Activated T-cell treated with anti-CD3 and anti-CD28 coated beads, Interleukin-2, amount 50 U/mL, for 4 hours (primary cell): ENCODE data around the gene MKKS. TPM values are rescaled to one million over a fixed set of nuclear protein-coding genes. Genes with fewer than 3 reads are reported as not detected.
"Not testable (repeated sequence)": the region's sequence is repeated elsewhere in the genome, so short reads cannot be mapped to it uniquely, and the experiment has no call there.

Experiments used
- ATAC-seq, 2 donors: fragments of 200-7000 bp; cut with Tn5 transposase; one replicate each; pipeline ENCODE4 v1.10.0; 2021
- DNase-seq: peaks from one replicate; pipeline ENCODE4 v3.0.0-alpha.2; 2020
- H3K27me3 Mint-ChIP-seq: one replicate; pipeline ENCODE4 v1.8.0; 2021; ENCODE audit warnings: low read depth, mixed read lengths
- H3K36me3 Mint-ChIP-seq: one replicate; pipeline ENCODE4 v1.8.0; 2022; ENCODE audit warnings: mixed read lengths; ENCODE audit not compliant: insufficient read depth
- H3K4me1 Mint-ChIP-seq: one replicate; pipeline ENCODE4 v1.8.0; 2021; ENCODE audit warnings: low read depth, mixed read lengths
- H3K4me3 Mint-ChIP-seq: one replicate; pipeline ENCODE4 v1.8.0; 2021; ENCODE audit warnings: mild to moderate bottlenecking, moderate library complexity, mixed read lengths
- H3K9me3 Mint-ChIP-seq: one replicate; pipeline ENCODE4 v1.8.0; 2021; ENCODE audit warnings: mixed read lengths
- total RNA-seq, 3 donors: library from RNA; stranded (reverse); gene quantifications; one replicate each; pipeline ENCODE4 v1.2.1, GENCODE V29; 2021

MKKS gene
- total RNA-seq, 3 donors from 2014 or later, result 5.5 to 6.2 (median 6.0) TPM

DNA sequence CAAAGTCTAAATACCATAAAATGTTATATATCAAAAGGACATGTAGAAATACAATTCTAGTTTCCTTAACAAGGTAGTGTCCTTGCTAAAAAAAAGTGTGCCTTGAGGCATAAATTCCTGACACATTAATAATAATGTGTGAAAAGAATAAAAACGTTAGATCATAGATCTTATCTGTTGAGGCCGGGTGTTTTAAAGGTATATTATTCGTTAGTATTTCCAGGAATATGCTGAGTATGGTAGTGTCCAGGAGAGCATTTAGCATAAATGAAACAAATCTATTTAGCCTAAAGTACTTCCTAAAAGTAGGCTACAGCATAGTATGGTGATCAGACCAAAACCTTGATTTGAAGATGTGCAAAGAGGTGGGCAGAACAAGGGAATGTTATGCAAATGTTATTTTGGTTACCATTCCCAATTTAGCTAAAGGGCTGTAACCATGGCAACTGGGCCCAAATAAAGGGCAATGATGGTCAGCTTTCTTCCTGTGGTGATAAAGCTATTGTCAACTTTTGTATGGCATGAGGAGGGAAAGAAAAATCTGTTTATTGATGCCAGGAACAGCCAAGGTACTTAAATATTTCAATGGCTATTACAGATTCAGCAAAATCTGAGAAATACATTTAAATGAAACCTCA is 18.9 kb downstream of the MKKS start:
- DNase-seq (no peak), ATAC-seq (no peak)
- no peaks in the 10 kb centered on the region for H3K9me3 Mint-ChIP-seq
- no peaks in the 10 kb centered on the region for H3K27me3 Mint-ChIP-seq
- peaks cover 15% of the 10 kb centered on the region for H3K36me3 Mint-ChIP-seq
- no peak overlapping the region for H3K4me3 Mint-ChIP-seq
- H3K4me1 Mint-ChIP-seq, result peaks cover 5% of the 10 kb centered on the region

DNA sequence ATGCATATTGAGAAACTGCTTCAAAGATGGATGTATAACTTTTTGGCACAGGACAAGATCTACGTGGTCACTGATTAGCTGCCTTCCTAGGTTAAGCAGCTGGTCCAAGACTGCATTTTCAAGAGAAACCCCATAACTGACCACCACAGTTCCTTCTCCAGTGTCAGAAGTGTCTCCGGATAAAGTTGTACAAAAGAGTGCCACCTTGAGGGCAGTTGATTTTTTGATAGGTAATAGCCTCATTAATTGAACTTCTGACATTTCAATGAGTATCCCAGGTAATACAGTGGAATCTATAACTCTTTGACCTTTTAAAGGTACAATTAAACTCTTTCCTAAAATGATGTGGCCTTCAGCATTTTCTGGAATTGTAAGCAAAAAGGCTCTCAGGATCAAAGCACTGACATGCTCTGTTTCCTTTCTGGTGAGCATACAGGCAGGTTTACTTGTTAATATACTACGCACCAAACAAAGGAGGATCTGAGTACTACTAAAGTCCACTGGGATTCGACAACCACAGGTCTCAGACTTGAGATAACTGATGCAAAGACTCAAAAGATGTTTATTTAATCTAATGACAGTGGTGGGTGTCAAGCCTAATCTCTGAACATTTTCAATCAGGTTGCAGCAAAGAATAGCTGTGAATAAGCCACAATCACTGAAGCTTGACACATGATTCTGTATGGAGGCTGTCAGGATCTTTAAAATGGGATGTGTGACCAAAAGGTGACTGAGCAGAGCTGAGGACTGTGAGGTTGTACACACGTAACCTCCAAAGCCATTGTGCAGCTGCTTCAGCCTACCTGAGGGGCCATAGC is 21.2 kb downstream of the MKKS start:
- Mint-ChIP-seq H3K4me1 (peaks cover 4% of the 10 kb centered on the region), H3K9me3 (no peaks in the 10 kb centered on the region), H3K27me3 (no peaks in the 10 kb centered on the region), H3K4me3 (no peak overlapping the region), H3K36me3 (peaks cover 14% of the 10 kb centered on the region)
- ATAC-seq, result no peak
- no peak for DNase-seq

- Mint-ChIP-seq H3K4me1 (no peaks in the 10 kb centered on the region), H3K4me3 (no peak overlapping the region), H3K27me3 (no peaks in the 10 kb centered on the region), H3K9me3 (no peaks in the 10 kb centered on the region), H3K36me3 (peaks cover 13% of the 10 kb centered on the region)
- no peak for DNase-seq
- ATAC-seq, result no peak
Measured at GRCh38 chr20:10411673-10412072, 22.3 kb downstream of the MKKS start.

DNA sequence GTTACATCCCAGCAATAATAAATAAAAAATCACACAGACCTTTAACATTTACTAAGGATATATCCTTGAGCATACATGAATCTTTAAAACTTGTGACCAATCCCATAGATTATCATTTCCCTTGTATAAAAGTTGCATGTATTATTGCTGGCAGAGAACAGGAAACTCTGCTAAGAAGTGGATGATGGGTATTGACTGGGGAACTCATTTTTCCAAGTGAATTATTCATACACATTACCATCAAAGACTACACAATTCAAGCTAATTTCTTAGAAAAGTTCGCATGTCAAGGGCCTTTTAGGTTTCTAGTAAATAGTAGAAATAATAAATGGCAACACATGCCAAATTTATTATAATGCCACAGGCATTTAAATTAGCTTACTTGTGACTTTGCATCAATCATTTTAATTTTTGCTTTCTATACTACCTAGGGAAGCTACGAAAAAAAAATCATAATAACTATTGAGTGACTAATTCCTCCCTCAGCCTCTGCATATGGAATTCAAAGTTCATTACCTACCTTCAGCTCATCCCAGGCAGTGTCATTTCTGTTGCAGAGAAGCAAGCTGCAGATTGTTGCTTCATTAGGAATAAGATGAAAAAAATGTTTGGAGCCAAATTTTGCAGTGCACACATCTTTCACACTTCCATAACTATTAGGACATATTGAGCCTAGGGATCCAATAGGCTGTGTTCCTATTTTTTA is 25.8 kb downstream of the MKKS start:
- Mint-ChIP-seq H3K36me3 (peaks cover 7% of the 10 kb centered on the region), H3K27me3 (no peaks in the 10 kb centered on the region), H3K9me3 (no peaks in the 10 kb centered on the region), H3K4me3 (no peak overlapping the region), H3K4me1 (no peaks in the 10 kb centered on the region)
- DNase-seq (no peak), ATAC-seq (no peak)

GRCh38 chr20:10404959-10405530 is 29.0 kb downstream of the MKKS start:
- Mint-ChIP-seq H3K4me3 (no peak overlapping the region), H3K9me3 (no peaks in the 10 kb centered on the region), H3K36me3 (peaks cover 2% of the 10 kb centered on the region), H3K4me1 (no peaks in the 10 kb centered on the region), H3K27me3 (no peaks in the 10 kb centered on the region)
- no peak for ATAC-seq
- no peak for DNase-seq

- DNase-seq (no peak), ATAC-seq (no peak)
- Mint-ChIP-seq H3K9me3 (no peaks in the 10 kb centered on the region), H3K4me1 (no peaks in the 10 kb centered on the region), H3K27me3 (no peaks in the 10 kb centered on the region), H3K36me3 (peaks cover 2% of the 10 kb centered on the region), H3K4me3 (no peak overlapping the region)
Measured at GRCh38 chr20:10404023-10404628, 29.9 kb downstream of the MKKS start.

- peaks cover 2% of the 10 kb centered on the region for H3K36me3 Mint-ChIP-seq
- no peaks in the 10 kb centered on the region for H3K4me1 Mint-ChIP-seq
- H3K27me3 Mint-ChIP-seq, result no peaks in the 10 kb centered on the region
- no peak overlapping the region for H3K4me3 Mint-ChIP-seq
- H3K9me3 Mint-ChIP-seq, result no peaks in the 10 kb centered on the region
- no peak for ATAC-seq
- no peak for DNase-seq
Measured at GRCh38 chr20:10402938-10403608, 30.9 kb downstream of the MKKS start.

DNA sequence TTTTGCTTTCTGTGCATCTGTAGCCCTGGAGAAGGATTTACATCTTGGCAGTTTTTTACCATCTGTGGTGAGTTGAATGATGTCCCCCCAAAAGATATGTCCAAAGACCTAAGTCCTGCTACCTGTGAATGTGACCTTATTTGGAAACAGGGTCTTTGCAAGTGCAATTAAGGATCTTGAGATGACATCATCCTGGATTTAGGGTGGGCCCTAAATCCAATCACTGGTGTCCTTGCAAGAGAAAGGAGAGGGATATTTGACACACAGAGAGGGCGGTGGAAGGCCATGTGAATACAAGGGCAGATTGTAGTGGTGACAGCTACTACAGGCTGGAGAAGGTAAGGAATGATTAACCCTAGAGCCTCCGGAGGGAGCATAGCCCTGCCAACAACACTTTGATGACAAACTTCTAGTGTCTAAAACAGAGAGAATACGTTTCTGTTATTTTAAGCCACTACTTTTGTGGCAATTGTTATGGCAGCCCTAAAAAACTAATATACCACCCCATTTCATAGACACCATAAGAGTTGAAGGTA is 35.1 kb downstream of the MKKS start:
- H3K9me3 Mint-ChIP-seq, result no peaks in the 10 kb centered on the region
- DNase-seq (no peak), ATAC-seq (no peak)
- no peaks in the 10 kb centered on the region for H3K4me1 Mint-ChIP-seq
- H3K36me3 Mint-ChIP-seq, result no peaks in the 10 kb centered on the region
- H3K4me3 Mint-ChIP-seq, result no peak overlapping the region
- H3K27me3 Mint-ChIP-seq, result no peaks in the 10 kb centered on the region

DNA sequence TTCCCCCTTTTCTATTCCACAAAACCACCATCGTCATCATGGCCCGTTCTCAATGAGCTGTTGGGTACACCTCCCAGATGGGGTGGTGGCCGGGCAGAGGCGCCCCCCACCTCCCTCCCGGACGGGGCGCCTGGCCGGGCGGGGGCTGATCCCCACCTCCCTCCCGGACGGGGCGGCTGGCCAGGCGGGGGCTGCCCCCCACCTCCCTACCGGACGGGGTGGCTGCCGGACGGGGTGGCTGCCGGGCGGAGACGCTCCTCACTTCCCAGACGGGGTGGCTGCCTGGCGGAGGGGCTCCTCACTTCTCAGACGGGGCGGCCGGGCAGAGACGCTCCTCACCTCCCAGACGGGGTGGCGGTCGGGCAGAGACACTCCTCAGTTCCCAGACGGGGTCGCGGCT is 39.3 kb downstream of the MKKS start:
- H3K36me3 Mint-ChIP-seq, H3K4me3 Mint-ChIP-seq, H3K4me1 Mint-ChIP-seq, H3K27me3 Mint-ChIP-seq, ATAC-seq, H3K9me3 Mint-ChIP-seq, DNase-seq: not testable (repeated sequence)

- no peak for ATAC-seq
- H3K4me3 Mint-ChIP-seq, result no peak overlapping the region
- no peaks in the 10 kb centered on the region for H3K9me3 Mint-ChIP-seq
- H3K27me3 Mint-ChIP-seq, result peaks cover 4% of the 10 kb centered on the region
- H3K4me1 Mint-ChIP-seq, result no peaks in the 10 kb centered on the region
- H3K36me3 Mint-ChIP-seq, result no peaks in the 10 kb centered on the region
- DNase-seq, result no peak
Measured at GRCh38 chr20:10390709-10391108, 43.3 kb downstream of the MKKS start.

DNA sequence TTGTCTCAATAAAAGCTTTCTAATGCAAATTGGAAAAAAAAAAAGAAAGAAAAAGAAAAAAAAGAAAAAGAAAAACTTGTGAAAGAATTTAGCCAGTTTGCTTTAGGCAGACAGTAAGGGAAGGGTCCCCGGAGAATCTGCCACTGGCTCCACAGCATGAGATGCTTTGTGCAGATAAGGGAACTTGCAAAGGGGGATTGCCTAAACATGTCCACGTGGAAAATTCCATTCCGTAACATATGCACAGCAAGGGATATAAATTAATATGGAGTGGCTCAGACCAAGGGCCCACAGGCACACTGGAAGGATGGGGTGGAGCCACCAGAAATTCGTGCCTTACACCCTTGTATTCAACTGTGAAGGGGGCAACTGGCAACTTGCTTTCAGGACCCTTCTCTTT is 45.4 kb downstream of the MKKS start:
- H3K4me1 Mint-ChIP-seq, result no peaks in the 10 kb centered on the region
- no peak for DNase-seq

GRCh38 chr20:10387686-10388085 is 46.3 kb downstream of the MKKS start:
- Mint-ChIP-seq H3K36me3 (no peaks in the 10 kb centered on the region), H3K4me3 (no peak overlapping the region)
- no peak for ATAC-seq

More for the DNA sequence above, 45.4 kb downstream of the MKKS start:
- ATAC-seq, result no peak
- no peaks in the 10 kb centered on the region for H3K9me3 Mint-ChIP-seq
- peaks cover 6% of the 10 kb centered on the region for H3K27me3 Mint-ChIP-seq
- H3K4me3 Mint-ChIP-seq, result no peak overlapping the region
- H3K36me3 Mint-ChIP-seq, result no peaks in the 10 kb centered on the region

GRCh38 chr20:10385850-10386544 is 48.0 kb downstream of the MKKS start:
- Mint-ChIP-seq H3K4me1 (no peaks in the 10 kb centered on the region), H3K4me3 (no peak overlapping the region), H3K27me3 (peaks cover 6% of the 10 kb centered on the region), H3K36me3 (no peaks in the 10 kb centered on the region), H3K9me3 (no peaks in the 10 kb centered on the region)
- ATAC-seq, result no peak
- DNase-seq, result no peak

More at GRCh38 chr20:10387686-10388085, 46.3 kb downstream of the MKKS start:
- no peaks in the 10 kb centered on the region for H3K4me1 Mint-ChIP-seq
- peaks cover 6% of the 10 kb centered on the region for H3K27me3 Mint-ChIP-seq
- no peak for DNase-seq
- no peaks in the 10 kb centered on the region for H3K9me3 Mint-ChIP-seq
